ENCODE data around the gene GATAD2A. TPM values are rescaled to one million over a fixed set of nuclear protein-coding genes. Genes with fewer than 3 reads are reported as not detected.

The GATAD2A gene
- total and polyA plus RNA-seq, 10 of the 15 experiments (the other 5 are each of a cell fraction or from before 2014, with no cell fraction given) = 2.6 to 173 (median 32.0) TPM

- RAD21 ChIA-PET (ENCODE audit: unreplicated experiment) = interaction anchor here (0.6 to 1.2 kb wide), 5 partner anchors 14 to 111 kb away, joined by 3 to 4 read pairs (median 4); no protein-coding TSS in a partner anchor
- no TSS peak for BruUV-seq (replicated peaks)
Observed at GRCh38 chr19:19475849-19476828, 70.7 kb downstream of the GATAD2A start.

More at GRCh38 chr19:19475849-19476828, 70.7 kb downstream of the GATAD2A start:
- Histone ChIP-seq H3K9ac (ENCODE audit: control insufficient read depth, insufficient read depth, low read length) (no peak overlapping the region), H2AFZ (ENCODE audit: control insufficient read depth, low read depth, low read length) (no peak overlapping the region), H4K20me1 (ENCODE audit: control insufficient read depth, insufficient read depth) (peaks cover 5% of the 10 kb centered on the region), H3K36me3 (ENCODE audit: control insufficient read depth in 2 of 2, insufficient read depth in 2 of 2, low read length in 1 of 2) (peaks cover 7 to 12% of the 10 kb centered on the region in 2 experiments), H3K4me3 (no peak overlapping the region), H3K27me3 (replicated peaks in 1 of 2; ENCODE audit: control insufficient read depth in 2 of 2, insufficient read depth in 2 of 2, low read length in 1 of 2) (no peaks in the 10 kb centered on the region), H3K79me2 (ENCODE audit: control insufficient read depth, insufficient read depth, low read length) (peaks cover 38% of the 10 kb centered on the region), H3K4me2 (ENCODE audit: control insufficient read depth, insufficient read depth) (no peak overlapping the region), H3K9me3 (replicated peaks; ENCODE audit: control insufficient read depth, insufficient read depth, low read length) (no peaks in the 10 kb centered on the region), H3K27ac (ENCODE audit: control insufficient read depth, insufficient read depth) (no peak overlapping the region), H3K4me1 (ENCODE audit: control insufficient read depth, insufficient read depth, low read length) (peaks cover 42% of the 10 kb centered on the region)
- no peak for DNase-seq (ENCODE audit: low read depth, low spot score)
- ChIA-PET POLR2A (interaction anchor here (0.6 kb wide), 1 partner anchor 29 kb away, joined by 6 read pairs; no protein-coding TSS in a partner anchor), SMC1A (ENCODE audit: uncharacterized antibody, unreplicated experiment) (interaction anchor here (0.9 to 2.2 kb wide), 4 partner anchors 9 to 109 kb away, joined by 3 to 6 read pairs (median 4); no protein-coding TSS in a partner anchor), CTCF (interaction anchor here (0.6 to 2.1 kb wide), 8 partner anchors 9 to 112 kb away, joined by 3 to 8 read pairs (median 3); no protein-coding TSS in a partner anchor)
- ATAC-seq = 0 out of 3 replicates have a peak, but pooled peaks have one; percentile 10
- TF ChIP-seq, protein P1, sequence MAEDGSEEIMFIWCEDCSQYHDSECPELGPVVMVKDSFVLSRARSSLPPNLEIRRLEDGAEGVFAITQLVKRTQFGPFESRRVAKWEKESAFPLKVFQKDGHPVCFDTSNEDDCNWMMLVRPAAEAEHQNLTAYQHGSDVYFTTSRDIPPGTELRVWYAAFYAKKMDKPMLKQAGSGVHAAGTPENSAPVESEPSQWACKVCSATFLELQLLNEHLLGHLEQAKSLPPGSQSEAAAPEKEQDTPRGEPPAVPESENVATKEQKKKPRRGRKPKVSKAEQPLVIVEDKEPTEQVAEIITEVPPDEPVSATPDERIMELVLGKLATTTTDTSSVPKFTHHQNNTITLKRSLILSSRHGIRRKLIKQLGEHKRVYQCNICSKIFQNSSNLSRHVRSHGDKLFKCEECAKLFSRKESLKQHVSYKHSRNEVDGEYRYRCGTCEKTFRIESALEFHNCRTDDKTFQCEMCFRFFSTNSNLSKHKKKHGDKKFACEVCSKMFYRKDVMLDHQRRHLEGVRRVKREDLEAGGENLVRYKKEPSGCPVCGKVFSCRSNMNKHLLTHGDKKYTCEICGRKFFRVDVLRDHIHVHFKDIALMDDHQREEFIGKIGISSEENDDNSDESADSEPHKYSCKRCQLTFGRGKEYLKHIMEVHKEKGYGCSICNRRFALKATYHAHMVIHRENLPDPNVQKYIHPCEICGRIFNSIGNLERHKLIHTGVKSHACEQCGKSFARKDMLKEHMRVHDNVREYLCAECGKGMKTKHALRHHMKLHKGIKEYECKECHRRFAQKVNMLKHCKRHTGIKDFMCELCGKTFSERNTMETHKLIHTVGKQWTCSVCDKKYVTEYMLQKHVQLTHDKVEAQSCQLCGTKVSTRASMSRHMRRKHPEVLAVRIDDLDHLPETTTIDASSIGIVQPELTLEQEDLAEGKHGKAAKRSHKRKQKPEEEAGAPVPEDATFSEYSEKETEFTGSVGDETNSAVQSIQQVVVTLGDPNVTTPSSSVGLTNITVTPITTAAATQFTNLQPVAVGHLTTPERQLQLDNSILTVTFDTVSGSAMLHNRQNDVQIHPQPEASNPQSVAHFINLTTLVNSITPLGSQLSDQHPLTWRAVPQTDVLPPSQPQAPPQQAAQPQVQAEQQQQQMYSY (CRISPR knock-in tag; IDR thresholded peaks at IDR 0.05) = no peak
- TF ChIP-seq IKZF2 (IDR thresholded peaks at IDR 0.05) (no peak), SIN3A (IDR thresholded peaks at IDR 0.05; ENCODE audit: low read depth, low read length) (no peak), USF1 (IDR thresholded peaks at IDR 0.05; ENCODE audit: borderline replicate concordance, extremely low read length, insufficient read depth, low read depth, low read length) (no peak), CTCF (IDR thresholded peaks at IDR 0.05 in 2 of 3, conservative IDR thresholded peaks at IDR 0.05 in 1 of 3; ENCODE audit: control insufficient read depth in 2 of 3, extremely low read depth in 1 of 3, insufficient read depth in 1 of 3, low read depth in 3 of 3, low read length in 3 of 3) (peak; percentile 22 to 50 (median 41); a peak in 4 of 6 replicates), RAD21 (IDR thresholded peaks at IDR 0.05; ENCODE audit: insufficient read depth, low read depth, low read length) (peak; percentile 65), SMC3 (IDR thresholded peaks at IDR 0.05; ENCODE audit: borderline replicate concordance, low read length) (peak; percentile 44; the same call in 1 of the 2 replicates), CBX3 (IDR thresholded peaks at IDR 0.05; ENCODE audit: borderline replicate concordance, low read depth) (no peak)
- FAIRE-seq = no peak
- intact Hi-C loops (cut with micrococcal nuclease; ENCODE audit: unreplicated experiment) (no loop called here), in situ Hi-C loops (cut with MboI) (no loop called here)
- WGBS (ENCODE audit: insufficient coverage, insufficient replicate concordance, low lambda C conversion rate, missing lambda C conversion rate) = 84% methylated on average over 19 of the region's 19 CpGs

All from GM12878 (cell line).